COLO829 (cell line): ENCODE measurements around the gene ATP8A2.

Source experiments
- DNase-seq: peaks from one replicate; pipeline ENCODE4 v3.0.0; 2012; ENCODE audit warnings: low spot score

ATP8A2 gene

GRCh38 chr13:25632166-25632888 lies 260.6 kb downstream of the ATP8A2 start:
- no peak for DNase-seq

- DNase-seq = no peak
These were observed 261.3 kb downstream of the ATP8A2 start for GRCh38 chr13:25633093-25633492.

- no peak for DNase-seq
These were observed 273.9 kb downstream of the ATP8A2 start for GRCh38 chr13:25645681-25646080.

GRCh38 chr13:25649001-25649633 lies 277.3 kb downstream of the ATP8A2 start:
- DNase-seq = no peak

GRCh38 chr13:25652764-25653163 lies 281.0 kb downstream of the ATP8A2 start:
- DNase-seq = no peak

GRCh38 chr13:25654322-25654721 lies 282.5 kb downstream of the ATP8A2 start:
- DNase-seq = no peak

- DNase-seq = no peak
These were observed 285.4 kb downstream of the ATP8A2 start for GRCh38 chr13:25657157-25657556.

GRCh38 chr13:25659091-25659795 lies 287.5 kb downstream of the ATP8A2 start:
- no peak for DNase-seq

- no peak for DNase-seq
These were observed 289.2 kb downstream of the ATP8A2 start for GRCh38 chr13:25660996-25661395.

- no peak for DNase-seq
These were observed 290.7 kb downstream of the ATP8A2 start for GRCh38 chr13:25662516-25662915.

- DNase-seq = no peak
These were observed 296.6 kb downstream of the ATP8A2 start for GRCh38 chr13:25668345-25668744.

- no peak for DNase-seq
These were observed 301.9 kb downstream of the ATP8A2 start for GRCh38 chr13:25673711-25674110.

GRCh38 chr13:25674371-25674770 lies 302.6 kb downstream of the ATP8A2 start:
- DNase-seq = no peak

GRCh38 chr13:25675060-25675459 lies 303.3 kb downstream of the ATP8A2 start:
- no peak for DNase-seq

- DNase-seq = no peak
These were observed 306.2 kb downstream of the ATP8A2 start for GRCh38 chr13:25677956-25678355.

- DNase-seq = no peak
These were observed 306.6 kb downstream of the ATP8A2 start for GRCh38 chr13:25678398-25678797.

GRCh38 chr13:25679159-25679558 lies 307.4 kb downstream of the ATP8A2 start:
- DNase-seq = no peak

- no peak for DNase-seq
These were observed 308.2 kb downstream of the ATP8A2 start for GRCh38 chr13:25679936-25680335.

- DNase-seq = no peak
These were observed 310.5 kb downstream of the ATP8A2 start for GRCh38 chr13:25682276-25682675.

- DNase-seq = no peak
These were observed 311.3 kb downstream of the ATP8A2 start for GRCh38 chr13:25683056-25683455.

- DNase-seq = no peak
These were observed 312.0 kb downstream of the ATP8A2 start for GRCh38 chr13:25683662-25684370.

GRCh38 chr13:25684491-25684890 lies 312.7 kb downstream of the ATP8A2 start:
- DNase-seq = no peak
